ENCODE data around the gene DPY19L1.
"Not testable (repeated sequence)": the region's sequence is repeated elsewhere in the genome, so short reads cannot be mapped to it uniquely, and the experiment has no call there.

- not testable (repeated sequence) for TF ChIP-seq POLR2A, POLR2AphosphoS5 (IDR thresholded peaks at IDR 0.05; ENCODE audit: low read depth, low read length)
Observed at GRCh38 chr7:34984140-34984539, 53.1 kb downstream of the DPY19L1 start.
